ACC112 (cell line): ENCODE results near the gene MKRN3.

Experiments
- H2AFZ ChIP-seq: fragments of 200-600 bp; sonication (generic); one replicate; pipeline ENCODE4 v1.6.0; 2017; ENCODE audit warnings: antibody characterized with exemption, low read length; ENCODE audit not compliant: unreplicated experiment
- H3K27ac ChIP-seq: fragments of 200-600 bp; sonication (generic); 2 replicates; pipeline ENCODE4 v1.5.1; 2014; ENCODE audit warnings: low read depth, mild to moderate bottlenecking, antibody characterized with exemption, low read length, moderate library complexity
- H3K27me3 ChIP-seq: fragments of 200-600 bp; sonication (generic); 2 replicates; pipeline ENCODE4 v1.6.1; 2014; ENCODE audit warnings: mild to moderate bottlenecking, antibody characterized with exemption, low read length, moderate library complexity, mixed read lengths; ENCODE audit not compliant: insufficient read depth
- H3K36me3 ChIP-seq: fragments of 200-600 bp; sonication (generic); 2 replicates; pipeline ENCODE4 v1.6.1; 2016; ENCODE audit warnings: mild to moderate bottlenecking, antibody characterized with exemption, low read length, moderate library complexity, mixed read lengths; ENCODE audit not compliant: insufficient read depth
- H3K4me1 ChIP-seq: fragments of 200-600 bp; sonication (generic); one replicate; pipeline ENCODE4 v1.6.1; 2016; ENCODE audit warnings: low read length, mixed read lengths; ENCODE audit not compliant: insufficient read depth, unreplicated experiment, control insufficient read depth
- H3K4me3 ChIP-seq: fragments of 200-600 bp; sonication (generic); 2 replicates; pipeline ENCODE4 v1.5.1; 2014; ENCODE audit warnings: mild to moderate bottlenecking, low read depth, low read length
- H3K79me2 ChIP-seq: fragments of 200-600 bp; sonication (generic); one replicate; pipeline ENCODE4 v1.6.0; 2016; ENCODE audit warnings: low read length; ENCODE audit not compliant: control insufficient read depth, unreplicated experiment, insufficient read depth

Gene MKRN3

DNA sequence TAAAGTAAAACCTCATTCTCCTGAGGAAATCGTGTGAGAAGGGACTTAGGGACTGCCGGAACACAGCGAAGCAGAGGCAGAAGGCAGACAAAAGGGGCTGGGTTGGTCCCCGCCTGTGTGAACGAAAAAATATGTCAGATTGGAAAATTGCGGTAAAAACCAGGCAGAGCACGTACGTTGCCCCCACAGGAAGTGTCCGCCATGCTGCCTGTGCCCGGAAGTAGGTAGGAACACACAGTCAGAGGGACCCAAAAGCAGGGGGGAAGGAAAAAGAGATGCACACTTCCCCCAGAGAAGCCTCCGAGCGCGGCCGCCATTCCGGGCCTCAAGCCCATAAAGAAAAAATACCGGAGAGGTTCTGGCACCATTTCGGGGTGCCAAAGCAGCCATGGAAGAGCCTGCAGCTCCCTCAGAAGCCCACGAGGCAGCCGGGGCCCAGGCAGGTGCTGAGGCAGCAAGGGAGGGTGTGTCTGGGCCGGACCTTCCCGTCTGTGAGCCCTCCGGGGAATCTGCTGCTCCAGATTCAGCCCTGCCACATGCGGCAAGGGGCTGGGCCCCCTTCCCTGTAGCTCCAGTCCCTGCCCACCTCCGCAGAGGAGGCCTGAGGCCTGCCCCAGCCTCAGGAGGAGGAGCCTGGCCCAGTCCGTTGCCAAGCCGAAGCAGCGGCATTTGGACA is at the start of gene MKRN3:
Gene MKRN3 (plus strand): TSS at position 280 of the 676 bp plus-strand sequence. CDS start 109 bp downstream, at position 389.
- Histone ChIP-seq H3K27ac (no peak within 1 kb of the TSS), H3K79me2 (no peaks in the 10 kb centered on the region), H3K4me1 (no peaks in the 10 kb centered on the region), H3K36me3 (no peaks in the 10 kb centered on the region), H3K27me3 (no peaks in the 10 kb centered on the region), H3K4me3 (no peak within 1 kb of the TSS), H2AFZ (no peak within 1 kb of the TSS)

DNA sequence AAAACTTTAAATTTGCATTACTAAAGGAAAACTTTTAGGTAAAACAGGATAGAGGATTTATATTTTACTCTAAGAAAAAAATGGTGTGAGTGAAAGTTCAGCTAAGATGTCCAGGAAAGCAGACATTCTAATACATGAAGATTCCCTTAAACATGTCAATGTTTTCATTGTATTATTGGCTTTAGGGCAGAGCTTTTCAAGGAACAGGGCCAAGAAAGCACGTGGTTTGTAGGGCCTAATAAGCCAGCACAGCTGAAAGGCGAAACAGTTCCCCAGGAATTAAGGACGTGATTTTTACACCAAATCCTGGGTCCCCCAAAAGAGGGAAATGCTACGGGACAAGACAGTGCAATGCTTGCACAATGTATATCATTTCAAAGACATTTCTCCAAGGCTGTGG is 48.6 kb upstream of the MKRN3 start:
- Histone ChIP-seq H2AFZ (no peak overlapping the region), H3K27ac (no peak overlapping the region)

DNA sequence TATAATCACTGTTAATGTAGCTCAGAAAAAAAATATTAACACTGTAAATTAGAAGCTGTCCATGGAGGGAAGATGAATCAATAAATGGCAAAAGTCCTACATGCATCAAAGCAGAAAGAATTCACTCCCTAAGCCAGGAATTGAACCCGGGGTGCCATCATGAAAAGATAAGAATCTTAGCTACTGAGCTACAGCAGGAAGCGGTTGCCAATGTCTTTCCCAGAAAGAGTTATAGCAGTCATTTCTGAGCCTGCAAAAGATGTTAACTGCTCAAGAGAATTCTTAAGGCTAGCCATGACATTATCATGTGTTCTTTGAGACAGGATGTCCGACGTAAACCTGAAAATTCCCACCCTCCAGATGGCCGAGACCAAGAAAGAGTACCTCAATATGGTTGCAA is 47.4 kb upstream of the MKRN3 start:
- no peak overlapping the region for H2AFZ ChIP-seq
- no peak overlapping the region for H3K27ac ChIP-seq
- no peaks in the 10 kb centered on the region for H3K27me3 ChIP-seq
- no peaks in the 10 kb centered on the region for H3K79me2 ChIP-seq
- H3K4me1 ChIP-seq, result no peaks in the 10 kb centered on the region
- H3K4me3 ChIP-seq, result no peak overlapping the region
- no peaks in the 10 kb centered on the region for H3K36me3 ChIP-seq

More for the DNA sequence above, 48.6 kb upstream of the MKRN3 start:
- no peak overlapping the region for H3K4me3 ChIP-seq
- H3K36me3 ChIP-seq, result no peaks in the 10 kb centered on the region
- no peaks in the 10 kb centered on the region for H3K4me1 ChIP-seq
- H3K79me2 ChIP-seq, result no peaks in the 10 kb centered on the region
- H3K27me3 ChIP-seq, result no peaks in the 10 kb centered on the region

DNA sequence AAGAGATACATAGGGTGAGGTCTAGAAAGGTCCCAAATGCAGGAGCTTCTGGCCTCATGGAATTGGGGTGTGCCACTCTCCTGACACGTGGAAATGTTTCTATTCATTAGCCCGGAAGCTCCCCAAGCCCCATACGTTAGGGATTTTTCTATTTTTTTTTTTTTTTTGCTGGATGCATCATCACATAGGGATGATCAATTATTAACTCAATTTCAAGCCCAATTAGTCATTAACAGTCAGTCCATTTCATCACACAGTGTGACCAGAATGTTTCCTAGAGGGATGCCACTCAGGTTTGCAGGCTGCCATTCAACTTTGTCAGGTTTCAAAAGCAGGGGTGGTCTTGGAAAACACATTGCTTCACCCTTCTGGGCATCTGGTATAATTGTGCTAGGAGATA is 40.7 kb upstream of the MKRN3 start:
- Histone ChIP-seq H3K79me2 (no peaks in the 10 kb centered on the region), H3K4me1 (no peaks in the 10 kb centered on the region), H3K36me3 (no peaks in the 10 kb centered on the region), H2AFZ (no peak overlapping the region), H3K27me3 (no peaks in the 10 kb centered on the region), H3K4me3 (no peak overlapping the region), H3K27ac (no peak overlapping the region)

DNA sequence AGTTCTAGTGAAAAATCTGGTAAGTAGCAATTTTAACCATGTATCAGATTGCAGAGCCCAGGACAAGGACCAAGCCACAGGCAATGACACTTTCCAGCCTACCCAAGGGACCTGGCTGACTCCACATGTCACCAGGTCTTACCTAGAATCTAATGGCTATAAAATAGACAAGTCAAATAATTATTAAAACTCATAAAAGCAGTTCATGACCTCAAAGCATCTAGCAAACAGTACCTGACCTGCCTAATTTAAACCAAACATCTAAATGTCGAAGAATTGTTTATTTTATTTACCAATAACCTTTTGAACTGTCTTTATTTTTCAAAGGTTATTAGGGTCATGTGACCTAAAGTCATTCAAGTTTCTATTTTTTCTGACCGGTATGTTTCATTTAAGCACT is 35.6 kb upstream of the MKRN3 start:
- H3K36me3 ChIP-seq, result no peaks in the 10 kb centered on the region
- H2AFZ ChIP-seq, result no peak overlapping the region
- no peaks in the 10 kb centered on the region for H3K4me1 ChIP-seq
- no peak overlapping the region for H3K27ac ChIP-seq
- no peak overlapping the region for H3K4me3 ChIP-seq
- H3K27me3 ChIP-seq, result no peaks in the 10 kb centered on the region
- no peaks in the 10 kb centered on the region for H3K79me2 ChIP-seq

DNA sequence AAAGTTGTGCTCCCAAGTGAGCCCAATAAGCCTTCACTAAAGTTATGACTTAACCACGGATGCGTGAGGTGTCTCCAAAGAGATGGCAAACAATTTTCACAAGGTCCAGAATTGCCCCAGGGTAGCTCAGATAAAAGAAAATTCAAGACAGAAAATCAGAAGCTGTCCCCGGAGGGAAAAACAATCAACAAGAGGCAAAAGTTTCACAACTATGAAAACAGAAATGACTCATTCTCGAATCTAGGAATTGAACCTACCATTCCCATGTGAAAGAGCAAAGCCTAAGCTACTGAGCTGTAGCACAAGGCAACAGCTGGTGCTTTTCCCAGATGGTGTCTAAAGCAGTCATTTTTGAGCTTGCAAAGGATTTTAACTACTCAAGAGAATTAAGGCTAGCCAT is 33.5 kb upstream of the MKRN3 start:
- H3K27ac ChIP-seq, result no peak overlapping the region

DNA sequence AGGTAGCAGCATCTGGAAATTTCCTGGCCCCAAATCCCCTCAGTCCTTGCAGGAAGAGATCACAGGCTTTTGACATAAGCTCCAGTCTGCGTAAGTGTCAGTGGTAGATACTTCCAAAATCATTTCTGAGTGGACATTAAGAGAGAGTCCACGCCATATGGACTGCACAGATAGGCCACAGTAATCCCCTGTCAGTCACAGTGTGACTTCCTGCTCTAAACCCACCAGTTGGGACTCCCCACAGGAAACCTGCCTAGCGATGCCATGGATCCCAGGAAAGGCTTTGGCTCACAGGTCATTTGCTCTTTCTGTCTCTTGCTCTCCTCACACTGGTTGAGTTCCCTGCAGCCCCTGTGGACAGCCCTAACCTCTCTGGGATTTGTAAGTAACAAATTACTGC is 28.8 kb upstream of the MKRN3 start:
- no peak overlapping the region for H2AFZ ChIP-seq
- H3K4me1 ChIP-seq, result no peaks in the 10 kb centered on the region
- no peaks in the 10 kb centered on the region for H3K27me3 ChIP-seq
- no peak overlapping the region for H3K4me3 ChIP-seq
- H3K36me3 ChIP-seq, result no peaks in the 10 kb centered on the region
- H3K27ac ChIP-seq, result no peak overlapping the region
- H3K79me2 ChIP-seq, result no peaks in the 10 kb centered on the region

More for the DNA sequence above, 33.5 kb upstream of the MKRN3 start:
- H3K36me3 ChIP-seq, result no peaks in the 10 kb centered on the region
- no peak overlapping the region for H2AFZ ChIP-seq
- no peaks in the 10 kb centered on the region for H3K4me1 ChIP-seq
- no peaks in the 10 kb centered on the region for H3K27me3 ChIP-seq
- H3K79me2 ChIP-seq, result no peaks in the 10 kb centered on the region
- H3K4me3 ChIP-seq, result no peak overlapping the region

DNA sequence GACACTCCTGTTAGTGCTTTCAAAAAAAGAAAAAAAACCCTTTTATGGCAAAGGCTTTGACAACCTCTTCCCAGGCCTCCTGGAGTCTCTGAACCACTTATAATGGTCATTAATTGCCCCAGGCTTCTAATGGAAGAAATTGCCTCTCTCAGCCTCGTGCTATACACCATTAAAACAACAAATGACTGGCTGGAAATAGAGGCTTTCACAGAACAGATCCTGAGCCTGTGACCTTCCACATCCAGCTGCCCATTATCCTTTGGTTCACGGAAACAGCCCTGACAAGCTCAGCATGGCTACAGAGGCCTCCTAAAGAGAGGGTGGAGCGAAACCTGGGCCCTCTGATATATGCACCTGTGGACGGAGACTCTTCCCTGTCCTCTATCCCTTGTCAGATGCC is 26.8 kb upstream of the MKRN3 start:
- Histone ChIP-seq H3K4me3 (no peak overlapping the region), H3K79me2 (no peaks in the 10 kb centered on the region), H3K27ac (no peak overlapping the region), H3K36me3 (no peaks in the 10 kb centered on the region), H2AFZ (no peak overlapping the region), H3K27me3 (no peaks in the 10 kb centered on the region), H3K4me1 (no peaks in the 10 kb centered on the region)

DNA sequence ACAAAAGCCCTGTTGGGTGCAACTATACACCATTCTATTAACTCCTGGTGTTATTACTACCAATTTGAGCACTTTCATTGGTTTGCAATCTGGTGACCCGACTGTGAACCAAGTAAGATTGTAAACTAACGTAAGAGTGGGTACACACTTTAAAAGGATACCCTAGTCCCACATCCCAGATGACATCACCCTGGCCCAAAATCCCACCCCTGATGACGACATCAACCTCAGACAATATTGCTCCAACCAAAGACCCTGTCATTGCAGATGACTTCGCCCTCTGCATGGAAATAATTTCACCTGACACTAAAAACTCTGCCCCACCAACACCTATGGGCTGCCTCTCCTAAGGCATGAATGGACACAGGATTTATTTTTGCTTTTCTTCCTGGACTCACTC is 25.6 kb upstream of the MKRN3 start:
- no peaks in the 10 kb centered on the region for H3K4me1 ChIP-seq
- H2AFZ ChIP-seq, result no peak overlapping the region
- no peak overlapping the region for H3K27ac ChIP-seq
- H3K4me3 ChIP-seq, result no peak overlapping the region
- no peaks in the 10 kb centered on the region for H3K36me3 ChIP-seq
- H3K27me3 ChIP-seq, result no peaks in the 10 kb centered on the region
- H3K79me2 ChIP-seq, result no peaks in the 10 kb centered on the region

DNA sequence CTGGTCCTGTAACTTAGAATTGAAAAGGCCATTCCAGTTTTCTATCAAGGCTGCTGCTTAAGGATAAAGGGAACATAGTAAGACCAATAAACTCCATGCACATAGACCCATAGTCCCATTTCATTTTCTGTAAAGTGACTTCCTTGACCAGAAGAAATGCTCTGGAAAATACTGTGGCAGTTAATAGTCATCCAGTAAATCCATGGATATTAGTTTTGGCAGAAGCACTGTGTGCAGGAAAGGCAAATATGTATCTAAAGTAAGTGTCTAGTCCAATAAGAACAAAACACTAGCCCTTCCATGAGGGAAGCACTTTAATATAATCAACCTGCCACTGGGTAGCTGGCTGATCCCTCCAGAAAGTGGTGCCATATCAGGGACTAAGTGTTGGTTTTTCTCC is 19.3 kb upstream of the MKRN3 start:
- no peak overlapping the region for H3K27ac ChIP-seq
- H3K4me1 ChIP-seq, result no peaks in the 10 kb centered on the region
- no peak overlapping the region for H2AFZ ChIP-seq
- H3K79me2 ChIP-seq, result no peaks in the 10 kb centered on the region
- no peaks in the 10 kb centered on the region for H3K27me3 ChIP-seq
- H3K36me3 ChIP-seq, result no peaks in the 10 kb centered on the region
- H3K4me3 ChIP-seq, result no peak overlapping the region

DNA sequence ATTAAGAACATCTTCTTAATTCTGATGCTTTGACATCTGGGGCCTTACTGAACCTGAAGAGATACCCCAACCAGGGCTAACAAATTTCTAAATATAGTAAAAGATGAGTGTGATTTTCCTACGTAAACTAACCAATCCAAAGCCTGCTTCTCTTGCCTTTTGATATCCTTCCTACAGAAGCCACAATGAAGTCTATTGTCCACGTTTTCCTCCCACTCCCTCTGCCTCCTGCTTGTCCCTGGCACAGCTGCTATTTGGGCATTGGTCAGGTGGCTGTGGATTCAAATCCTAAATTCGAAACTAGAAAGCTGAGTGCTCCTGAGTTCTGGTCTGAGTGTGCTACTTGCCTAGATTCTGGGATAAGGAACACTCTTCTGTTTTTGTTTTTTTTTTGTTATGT is 17.4 kb upstream of the MKRN3 start:
- H3K4me3 ChIP-seq, result no peak overlapping the region
- no peaks in the 10 kb centered on the region for H3K79me2 ChIP-seq
- no peaks in the 10 kb centered on the region for H3K4me1 ChIP-seq
- no peaks in the 10 kb centered on the region for H3K36me3 ChIP-seq
- no peaks in the 10 kb centered on the region for H3K27me3 ChIP-seq
- H2AFZ ChIP-seq, result no peak overlapping the region
- no peak overlapping the region for H3K27ac ChIP-seq
